Loucy (cell line): ENCODE results near the gene RPL12.

Source experiments
- CTCF ChIP-seq: fragments of 200-600 bp; sonication (generic); conservative IDR thresholded peaks from 2 replicates; pipeline ENCODE4 v1.5.1; 2014; ENCODE audit warnings: mild to moderate bottlenecking, antibody characterized with exemption, low read length
- EZH2phosphoT487 ChIP-seq: fragments of 200-600 bp; IDR thresholded peaks from 2 replicates; pipeline ENCODE4 v1.6.1; 2018; ENCODE audit warnings: antibody characterized with exemption, mild to moderate bottlenecking, moderate library complexity, borderline replicate concordance

- no peak for TF ChIP-seq CTCF
- no peak for TF ChIP-seq EZH2phosphoT487
Observed at GRCh38 chr9:127473501-127473900, 22.3 kb upstream of the RPL12 start.
